Measurements from ENCODE around the gene TMEM119.

DNA sequence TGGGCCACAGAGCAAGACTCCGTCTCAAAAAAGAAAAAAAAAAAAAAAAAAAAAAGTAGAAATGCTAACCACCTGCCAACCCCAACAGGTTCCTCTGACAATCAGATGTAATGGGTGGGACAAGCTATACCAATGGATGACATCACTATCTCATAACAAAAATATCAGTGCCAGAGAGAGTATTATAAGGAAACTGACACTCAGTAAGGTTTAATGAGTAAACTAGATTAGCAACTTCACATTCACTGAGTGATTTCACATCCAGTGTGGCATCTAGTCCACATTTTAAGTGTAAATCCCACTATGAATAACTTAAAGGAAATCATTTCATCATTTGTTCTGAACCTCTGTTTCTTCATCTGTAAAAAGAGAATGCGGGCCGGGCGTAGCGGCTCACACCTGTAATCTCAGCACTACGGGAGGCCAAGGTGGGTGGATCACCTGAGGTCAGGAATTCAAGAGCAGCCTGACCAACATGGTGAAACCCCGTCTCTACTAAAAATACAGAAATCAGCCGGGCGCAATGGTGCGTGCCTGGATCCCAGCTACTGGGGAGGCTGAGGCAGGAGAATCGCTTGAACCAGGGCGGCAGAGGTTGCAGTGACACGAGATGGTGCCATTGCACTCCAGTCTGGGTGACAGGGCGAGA, 38.8 kb downstream of the TMEM119 start:
- TF ChIP-seq, protein P1, sequence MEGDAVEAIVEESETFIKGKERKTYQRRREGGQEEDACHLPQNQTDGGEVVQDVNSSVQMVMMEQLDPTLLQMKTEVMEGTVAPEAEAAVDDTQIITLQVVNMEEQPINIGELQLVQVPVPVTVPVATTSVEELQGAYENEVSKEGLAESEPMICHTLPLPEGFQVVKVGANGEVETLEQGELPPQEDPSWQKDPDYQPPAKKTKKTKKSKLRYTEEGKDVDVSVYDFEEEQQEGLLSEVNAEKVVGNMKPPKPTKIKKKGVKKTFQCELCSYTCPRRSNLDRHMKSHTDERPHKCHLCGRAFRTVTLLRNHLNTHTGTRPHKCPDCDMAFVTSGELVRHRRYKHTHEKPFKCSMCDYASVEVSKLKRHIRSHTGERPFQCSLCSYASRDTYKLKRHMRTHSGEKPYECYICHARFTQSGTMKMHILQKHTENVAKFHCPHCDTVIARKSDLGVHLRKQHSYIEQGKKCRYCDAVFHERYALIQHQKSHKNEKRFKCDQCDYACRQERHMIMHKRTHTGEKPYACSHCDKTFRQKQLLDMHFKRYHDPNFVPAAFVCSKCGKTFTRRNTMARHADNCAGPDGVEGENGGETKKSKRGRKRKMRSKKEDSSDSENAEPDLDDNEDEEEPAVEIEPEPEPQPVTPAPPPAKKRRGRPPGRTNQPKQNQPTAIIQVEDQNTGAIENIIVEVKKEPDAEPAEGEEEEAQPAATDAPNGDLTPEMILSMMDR (IDR thresholded peaks at IDR 0.05): no peak
- TF ChIP-seq POLR2AphosphoS5 (IDR thresholded peaks at IDR 0.05) (no peak), EP300 (IDR thresholded peaks at IDR 0.05) (no peak), POLR2A (IDR thresholded peaks at IDR 0.05) (no peak)
